SK-N-SH treated with all-trans-retinoic acid at 6 μM for 48 hours (cell line): ENCODE results near the gene SLC26A1.

Experiments
- ATAC-seq: fragments of 200-7000 bp; cut with Tn5 transposase; 3 replicates; pipeline ENCODE4 v1.9.1; 2020; ENCODE audit warnings: mild to moderate bottlenecking, moderate library complexity
- ARNTL ChIP-seq: fragments of 450-650 bp; formaldehyde crosslinking; IDR thresholded peaks from 2 replicates; pipeline ENCODE4 v1.5.0; 2020; ENCODE audit warnings: low read depth, mild to moderate bottlenecking, moderate library complexity, borderline replicate concordance
- BACH2 ChIP-seq: fragments of 250-450 bp; sonication (Bioruptor Pico); IDR thresholded peaks from 2 replicates; pipeline ENCODE4 v1.9.0; 2021; ENCODE audit warnings: mild to moderate bottlenecking, borderline replicate concordance
- CREB5 ChIP-seq: fragments of 250-450 bp; sonication (Bioruptor Pico); IDR thresholded peaks from 2 replicates; pipeline ENCODE4 v1.5.1; 2020; ENCODE audit warnings: low read depth, mild to moderate bottlenecking, moderate library complexity
- CSDC2 ChIP-seq: fragments of 250-450 bp; sonication (Bioruptor Pico); IDR thresholded peaks from 2 replicates; pipeline ENCODE4 v1.5.0; 2020; ENCODE audit warnings: mild to moderate bottlenecking, moderate library complexity
- CSRNP3 ChIP-seq: fragments of 250-450 bp; sonication (Bioruptor Pico); IDR thresholded peaks from 2 replicates; pipeline ENCODE4 v1.5.1; 2021; ENCODE audit warnings: mild to moderate bottlenecking, moderate library complexity
- ESRRG ChIP-seq: fragments of 250-450 bp; sonication (Bioruptor Pico); IDR thresholded peaks from 2 replicates; pipeline ENCODE4 v1.6.1; 2021; ENCODE audit warnings: mild to moderate bottlenecking
- GLIS3 ChIP-seq: fragments of 250-450 bp; sonication (Bioruptor Pico); IDR thresholded peaks from 2 replicates; pipeline ENCODE4 v1.5.0; 2020; ENCODE audit warnings: mild to moderate bottlenecking, moderate library complexity
- ISL1 ChIP-seq: fragments of 250-450 bp; sonication (Bioruptor Pico); IDR thresholded peaks from 2 replicates; pipeline ENCODE4 v2.1.2; 2022; ENCODE audit warnings: mild to moderate bottlenecking, moderate library complexity
- OSR1 ChIP-seq: fragments of 250-450 bp; sonication (Bioruptor Pico); IDR thresholded peaks from 2 replicates; pipeline ENCODE4 v1.8.0; 2022; ENCODE audit warnings: moderate library complexity, mild to moderate bottlenecking, inconsistent platforms
- PATZ1 ChIP-seq: fragments of 250-450 bp; sonication (Bioruptor Pico); IDR thresholded peaks from 2 replicates; pipeline ENCODE4 v1.8.0; 2020; ENCODE audit warnings: mild to moderate bottlenecking, moderate library complexity, borderline replicate concordance
- PPARA ChIP-seq: fragments of 250-450 bp; sonication (Bioruptor Pico); IDR thresholded peaks from 2 replicates; pipeline ENCODE4 v1.5.0; 2020; ENCODE audit warnings: mild to moderate bottlenecking, borderline replicate concordance
- RARB ChIP-seq: fragments of 250-450 bp; sonication (Bioruptor Pico); IDR thresholded peaks from 2 replicates; pipeline ENCODE4 v1.8.0; 2021; ENCODE audit warnings: mild to moderate bottlenecking, moderate library complexity
- SNAI2 ChIP-seq: fragments of 250-450 bp; sonication (Bioruptor Pico); IDR thresholded peaks from 2 replicates; pipeline ENCODE4 v1.5.0; 2020; ENCODE audit warnings: mild to moderate bottlenecking, moderate library complexity
- TOX ChIP-seq: fragments of 250-450 bp; sonication (Bioruptor Pico); IDR thresholded peaks from 2 replicates; pipeline ENCODE4 v1.8.0; 2021; ENCODE audit warnings: mild to moderate bottlenecking, moderate library complexity, borderline replicate concordance
- ZC3H10 ChIP-seq: fragments of 250-450 bp; sonication (Bioruptor Pico); IDR thresholded peaks from 2 replicates; pipeline ENCODE4 v1.5.1; 2021; ENCODE audit warnings: mild to moderate bottlenecking, moderate library complexity
- ZNF565 ChIP-seq: fragments of 450-650 bp; formaldehyde crosslinking; conservative IDR thresholded peaks from 2 replicates; pipeline ENCODE4 v1.5.0; 2020; ENCODE audit warnings: low read depth, mild to moderate bottlenecking, moderate library complexity
- ZNF70 ChIP-seq: fragments of 450-650 bp; formaldehyde crosslinking; IDR thresholded peaks from 2 replicates; pipeline ENCODE4 v1.5.0; 2020; ENCODE audit warnings: mild to moderate bottlenecking, moderate library complexity
- ZNF8 ChIP-seq: fragments of 450-650 bp; formaldehyde crosslinking; IDR thresholded peaks from 2 replicates; pipeline ENCODE4 v1.5.0; 2020; ENCODE audit warnings: mild to moderate bottlenecking, moderate library complexity
- TF ChIP-seq, protein P1 (sequence below): fragments of 250-450 bp; sonication (Bioruptor Pico); IDR thresholded peaks from 2 replicates; pipeline ENCODE4 v1.8.0; 2021; ENCODE audit warnings: low read depth, mild to moderate bottlenecking, moderate library complexity, borderline replicate concordance
- TF ChIP-seq, protein P2 (sequence below): fragments of 250-450 bp; sonication (Bioruptor Pico); IDR thresholded peaks from 2 replicates; pipeline ENCODE4 v1.5.0; 2020; ENCODE audit warnings: mild to moderate bottlenecking, moderate library complexity

Gene SLC26A1

GRCh38 chr4:1010395-1011021 is 17.3 kb upstream of the SLC26A1 start:
- no peak for TF ChIP-seq CSRNP3
- no peak for TF ChIP-seq PPARA
- TF ChIP-seq PATZ1 (CRISPR knock-in tag): no peak
- TF ChIP-seq ZNF8: no peak
- TF ChIP-seq OSR1 (CRISPR knock-in tag): no peak
- no peak for TF ChIP-seq CREB5 (CRISPR knock-in tag)
- peak; percentile 42 for ATAC-seq

- TF ChIP-seq, protein P1, sequence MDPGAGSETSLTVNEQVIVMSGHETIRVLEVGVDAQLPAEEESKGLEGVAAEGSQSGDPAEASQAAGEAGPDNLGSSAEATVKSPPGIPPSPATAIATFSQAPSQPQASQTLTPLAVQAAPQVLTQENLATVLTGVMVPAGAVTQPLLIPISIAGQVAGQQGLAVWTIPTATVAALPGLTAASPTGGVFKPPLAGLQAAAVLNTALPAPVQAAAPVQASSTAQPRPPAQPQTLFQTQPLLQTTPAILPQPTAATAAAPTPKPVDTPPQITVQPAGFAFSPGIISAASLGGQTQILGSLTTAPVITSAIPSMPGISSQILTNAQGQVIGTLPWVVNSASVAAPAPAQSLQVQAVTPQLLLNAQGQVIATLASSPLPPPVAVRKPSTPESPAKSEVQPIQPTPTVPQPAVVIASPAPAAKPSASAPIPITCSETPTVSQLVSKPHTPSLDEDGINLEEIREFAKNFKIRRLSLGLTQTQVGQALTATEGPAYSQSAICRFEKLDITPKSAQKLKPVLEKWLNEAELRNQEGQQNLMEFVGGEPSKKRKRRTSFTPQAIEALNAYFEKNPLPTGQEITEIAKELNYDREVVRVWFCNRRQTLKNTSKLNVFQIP (CRISPR knock-in tag): no peak
- TF ChIP-seq TOX (CRISPR knock-in tag): no peak
- TF ChIP-seq SNAI2 (CRISPR knock-in tag): no peak
- TF ChIP-seq ZNF565 (CRISPR knock-in tag): no peak
- no peak for TF ChIP-seq ISL1 (CRISPR knock-in tag)
- no peak for TF ChIP-seq RARB (CRISPR knock-in tag)
- TF ChIP-seq BACH2: no peak
- TF ChIP-seq ZNF70 (CRISPR knock-in tag): no peak
- no peak for TF ChIP-seq CREB5 (CRISPR knock-in tag)
- no peak for TF ChIP-seq ESRRG (CRISPR knock-in tag)
- TF ChIP-seq, protein P2, sequence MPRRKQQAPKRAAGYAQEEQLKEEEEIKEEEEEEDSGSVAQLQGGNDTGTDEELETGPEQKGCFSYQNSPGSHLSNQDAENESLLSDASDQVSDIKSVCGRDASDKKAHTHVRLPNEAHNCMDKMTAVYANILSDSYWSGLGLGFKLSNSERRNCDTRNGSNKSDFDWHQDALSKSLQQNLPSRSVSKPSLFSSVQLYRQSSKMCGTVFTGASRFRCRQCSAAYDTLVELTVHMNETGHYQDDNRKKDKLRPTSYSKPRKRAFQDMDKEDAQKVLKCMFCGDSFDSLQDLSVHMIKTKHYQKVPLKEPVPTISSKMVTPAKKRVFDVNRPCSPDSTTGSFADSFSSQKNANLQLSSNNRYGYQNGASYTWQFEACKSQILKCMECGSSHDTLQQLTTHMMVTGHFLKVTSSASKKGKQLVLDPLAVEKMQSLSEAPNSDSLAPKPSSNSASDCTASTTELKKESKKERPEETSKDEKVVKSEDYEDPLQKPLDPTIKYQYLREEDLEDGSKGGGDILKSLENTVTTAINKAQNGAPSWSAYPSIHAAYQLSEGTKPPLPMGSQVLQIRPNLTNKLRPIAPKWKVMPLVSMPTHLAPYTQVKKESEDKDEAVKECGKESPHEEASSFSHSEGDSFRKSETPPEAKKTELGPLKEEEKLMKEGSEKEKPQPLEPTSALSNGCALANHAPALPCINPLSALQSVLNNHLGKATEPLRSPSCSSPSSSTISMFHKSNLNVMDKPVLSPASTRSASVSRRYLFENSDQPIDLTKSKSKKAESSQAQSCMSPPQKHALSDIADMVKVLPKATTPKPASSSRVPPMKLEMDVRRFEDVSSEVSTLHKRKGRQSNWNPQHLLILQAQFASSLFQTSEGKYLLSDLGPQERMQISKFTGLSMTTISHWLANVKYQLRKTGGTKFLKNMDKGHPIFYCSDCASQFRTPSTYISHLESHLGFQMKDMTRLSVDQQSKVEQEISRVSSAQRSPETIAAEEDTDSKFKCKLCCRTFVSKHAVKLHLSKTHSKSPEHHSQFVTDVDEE (CRISPR knock-in tag): no peak
- no peak for TF ChIP-seq GLIS3 (CRISPR knock-in tag)
- TF ChIP-seq ZNF8: no peak
- no peak for TF ChIP-seq OSR1 (CRISPR knock-in tag)
- no peak for TF ChIP-seq ARNTL (CRISPR knock-in tag)
- no peak for TF ChIP-seq ZC3H10 (CRISPR knock-in tag)
- TF ChIP-seq CSDC2 (CRISPR knock-in tag): no peak
- peak; percentile 39 for ATAC-seq
Measured at GRCh38 chr4:1009542-1010394, 16.6 kb upstream of the SLC26A1 start.
